Thyroid gland (tissue), 4 donors: ENCODE data around the gene MIA2.

Experiments
- CTCF ChIP-seq, 6 experiments: fragments of 200-600 bp in 3 of 6; fragments of 450-650 bp in 3 of 6; sonication (generic) in 3 of 6; IDR thresholded peaks; one replicate each; pipeline ENCODE4 v1.5.1; 2016 to 2019; ENCODE audit warnings: antibody characterized with exemption in 6 of 6, mild to moderate bottlenecking in 2 of 6, inconsistent platforms in 1 of 6, moderate library complexity in 1 of 6
- POLR2A ChIP-seq, 2 donors: fragments of 450-650 bp; IDR thresholded peaks; one replicate each; pipeline ENCODE4 v1.6.1; 2017; ENCODE audit warnings: antibody characterized with exemption in 2 of 2, mild to moderate bottlenecking in 2 of 2, moderate library complexity in 1 of 2

- TF ChIP-seq CTCF (IDR thresholded peaks at IDR 0.05) = no peak
- no peak for TF ChIP-seq POLR2A (IDR thresholded peaks at IDR 0.05)
These were observed 76.3 kb downstream of the MIA2 start for GRCh38 chr14:39310051-39310450.
